ENCODE measurements around the gene ZNF598. TPM values are rescaled to one million over a fixed set of nuclear protein-coding genes. Genes with fewer than 3 reads are reported as not detected.

The ZNF598 gene
- total RNA-seq, 3 donors from 2014 or later (not counting 1 experiment from before 2014, with no cell fraction given) = 56.1 to 71.6 (median 58.2) TPM

DNA sequence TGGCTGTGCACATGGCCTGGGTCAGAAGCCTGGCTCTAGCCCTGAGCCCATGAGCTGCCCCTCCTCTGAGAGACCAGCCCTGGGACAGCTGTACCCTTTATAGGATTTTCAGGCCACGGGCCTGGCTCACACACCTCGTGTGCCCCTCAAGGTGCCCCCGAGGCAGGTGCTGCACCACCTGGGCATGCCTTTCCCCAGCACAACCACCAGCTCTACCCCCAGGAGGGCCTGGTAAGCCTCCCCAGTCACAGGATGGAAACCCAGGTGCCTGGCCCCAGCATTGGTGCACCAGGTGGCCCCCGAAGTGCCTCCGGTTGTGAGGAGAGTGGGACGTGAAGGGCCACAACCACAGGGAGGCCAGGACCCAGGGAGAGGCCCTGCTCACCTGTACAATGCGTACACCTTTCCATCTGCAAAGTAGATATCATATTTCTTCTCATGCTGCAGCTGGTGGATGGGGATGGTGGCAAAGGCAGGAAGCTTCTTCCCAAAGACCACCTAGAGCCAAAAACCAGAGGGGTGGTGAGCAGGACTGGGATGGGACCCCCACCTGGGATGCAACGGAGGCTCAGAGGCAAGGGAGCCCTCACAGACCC, 6.3 kb downstream of the ZNF598 start:
- Histone ChIP-seq H3K27me3 (ENCODE audit: control insufficient read depth, insufficient read depth, low read length) (no peaks in the 10 kb centered on the region), H3K36me3 (ENCODE audit: control insufficient read depth, insufficient read depth, low read length) (peaks cover 39% of the 10 kb centered on the region), H3K4me3 (ENCODE audit: low read length) (no peak overlapping the region), H3K9me3 (ENCODE audit: control insufficient read depth, insufficient read depth, low read length) (no peaks in the 10 kb centered on the region), H3K4me1 (ENCODE audit: control insufficient read depth, insufficient read depth, low read length) (peaks cover 45% of the 10 kb centered on the region), H3K27ac (ENCODE audit: low read length) (no peak overlapping the region)
- intact Hi-C loops (cut with micrococcal nuclease) = loop anchor here (10.0 kb wide), 2 partner anchors 481 to 661 kb away; no protein-coding TSS in a partner anchor
- H3K4me1 Mint-ChIP-seq = peaks cover 16 to 41% of the 10 kb centered on the region in 2 donors
- H3K27me3 Mint-ChIP-seq (ENCODE audit: low read depth in 2 of 2) = no peaks in the 10 kb centered on the region
- no peaks in the 10 kb centered on the region for H3K36me3 Mint-ChIP-seq
- TF ChIP-seq, protein P1, sequence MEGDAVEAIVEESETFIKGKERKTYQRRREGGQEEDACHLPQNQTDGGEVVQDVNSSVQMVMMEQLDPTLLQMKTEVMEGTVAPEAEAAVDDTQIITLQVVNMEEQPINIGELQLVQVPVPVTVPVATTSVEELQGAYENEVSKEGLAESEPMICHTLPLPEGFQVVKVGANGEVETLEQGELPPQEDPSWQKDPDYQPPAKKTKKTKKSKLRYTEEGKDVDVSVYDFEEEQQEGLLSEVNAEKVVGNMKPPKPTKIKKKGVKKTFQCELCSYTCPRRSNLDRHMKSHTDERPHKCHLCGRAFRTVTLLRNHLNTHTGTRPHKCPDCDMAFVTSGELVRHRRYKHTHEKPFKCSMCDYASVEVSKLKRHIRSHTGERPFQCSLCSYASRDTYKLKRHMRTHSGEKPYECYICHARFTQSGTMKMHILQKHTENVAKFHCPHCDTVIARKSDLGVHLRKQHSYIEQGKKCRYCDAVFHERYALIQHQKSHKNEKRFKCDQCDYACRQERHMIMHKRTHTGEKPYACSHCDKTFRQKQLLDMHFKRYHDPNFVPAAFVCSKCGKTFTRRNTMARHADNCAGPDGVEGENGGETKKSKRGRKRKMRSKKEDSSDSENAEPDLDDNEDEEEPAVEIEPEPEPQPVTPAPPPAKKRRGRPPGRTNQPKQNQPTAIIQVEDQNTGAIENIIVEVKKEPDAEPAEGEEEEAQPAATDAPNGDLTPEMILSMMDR (IDR thresholded peaks at IDR 0.05) = no peak
- no peak overlapping the region for H3K4me3 Mint-ChIP-seq
- no peak overlapping the region for H3K27ac Mint-ChIP-seq
- ATAC-seq (no peak), DNase-seq (no peak)
- WGBS (ENCODE audit: insufficient coverage) = 82% methylated on average over 7 of the region's 8 CpGs
- no peaks in the 10 kb centered on the region for H3K9me3 Mint-ChIP-seq

DNA sequence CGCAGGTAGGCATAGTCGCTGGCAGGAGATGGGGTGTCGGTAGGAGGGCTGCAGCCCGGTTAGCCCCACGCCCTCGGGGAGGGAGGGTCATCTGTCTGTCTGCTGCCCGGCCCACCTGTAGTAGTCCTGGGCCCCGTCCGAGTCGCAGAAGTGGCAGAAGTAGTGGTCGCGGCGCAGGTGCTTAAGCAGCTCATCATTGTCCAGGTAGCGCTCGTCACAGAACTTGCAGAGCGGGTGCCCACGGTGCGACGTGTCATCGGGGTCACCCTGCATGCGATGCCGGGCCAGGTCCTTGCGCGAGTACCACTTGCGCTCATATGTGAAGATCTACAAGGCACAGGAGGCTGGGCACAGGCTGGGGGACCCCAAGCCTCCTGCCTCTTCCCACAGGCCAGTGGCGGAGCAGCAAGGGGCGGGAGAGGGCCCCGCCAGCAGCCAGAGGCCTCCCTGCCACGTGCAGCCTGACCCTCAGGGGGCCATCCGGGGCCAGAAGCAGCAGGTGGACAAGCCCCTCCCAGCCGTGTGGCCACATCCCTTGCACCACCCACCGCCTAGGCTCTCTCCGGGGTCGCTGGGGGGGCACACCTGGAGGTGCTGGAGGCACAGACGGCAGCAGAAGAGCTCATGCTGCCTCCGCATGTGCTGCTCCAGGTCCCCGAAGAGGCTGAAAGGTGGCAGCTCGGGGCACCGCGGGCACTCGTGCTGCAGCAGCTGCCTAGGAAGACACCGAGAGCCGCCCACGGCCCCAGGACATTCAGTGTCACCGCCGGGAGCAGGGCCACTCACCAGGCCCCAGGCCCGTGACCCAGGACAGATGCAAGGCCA, 7.0 kb downstream of the ZNF598 start:
- TF ChIP-seq, protein P1 (IDR thresholded peaks at IDR 0.05) = no peak
- Histone ChIP-seq H3K9me3 (ENCODE audit: control insufficient read depth, insufficient read depth, low read length) (no peaks in the 10 kb centered on the region), H3K27ac (ENCODE audit: low read length) (no peak overlapping the region), H3K36me3 (ENCODE audit: control insufficient read depth, insufficient read depth, low read length) (peaks cover 43% of the 10 kb centered on the region), H3K4me1 (ENCODE audit: control insufficient read depth, insufficient read depth, low read length) (peaks cover 38% of the 10 kb centered on the region), H3K4me3 (ENCODE audit: low read length) (no peak overlapping the region), H3K27me3 (ENCODE audit: control insufficient read depth, insufficient read depth, low read length) (no peaks in the 10 kb centered on the region)
- no peak for ATAC-seq
- WGBS (ENCODE audit: insufficient coverage) = 97% methylated on average over 47 of the region's 47 CpGs
- DNase-seq = no peak
- intact Hi-C loops (cut with micrococcal nuclease) = loop anchor here (10.0 kb wide), 2 partner anchors 482 to 662 kb away; no protein-coding TSS in a partner anchor
- no peak overlapping the region for H3K27ac Mint-ChIP-seq
- H3K4me1 Mint-ChIP-seq = peaks cover 9 to 34% of the 10 kb centered on the region in 2 donors
- no peaks in the 10 kb centered on the region for H3K9me3 Mint-ChIP-seq
- H3K27me3 Mint-ChIP-seq (ENCODE audit: low read depth in 2 of 2) = no peaks in the 10 kb centered on the region
- H3K4me3 Mint-ChIP-seq = no peak overlapping the region
- no peaks in the 10 kb centered on the region for H3K36me3 Mint-ChIP-seq

DNA sequence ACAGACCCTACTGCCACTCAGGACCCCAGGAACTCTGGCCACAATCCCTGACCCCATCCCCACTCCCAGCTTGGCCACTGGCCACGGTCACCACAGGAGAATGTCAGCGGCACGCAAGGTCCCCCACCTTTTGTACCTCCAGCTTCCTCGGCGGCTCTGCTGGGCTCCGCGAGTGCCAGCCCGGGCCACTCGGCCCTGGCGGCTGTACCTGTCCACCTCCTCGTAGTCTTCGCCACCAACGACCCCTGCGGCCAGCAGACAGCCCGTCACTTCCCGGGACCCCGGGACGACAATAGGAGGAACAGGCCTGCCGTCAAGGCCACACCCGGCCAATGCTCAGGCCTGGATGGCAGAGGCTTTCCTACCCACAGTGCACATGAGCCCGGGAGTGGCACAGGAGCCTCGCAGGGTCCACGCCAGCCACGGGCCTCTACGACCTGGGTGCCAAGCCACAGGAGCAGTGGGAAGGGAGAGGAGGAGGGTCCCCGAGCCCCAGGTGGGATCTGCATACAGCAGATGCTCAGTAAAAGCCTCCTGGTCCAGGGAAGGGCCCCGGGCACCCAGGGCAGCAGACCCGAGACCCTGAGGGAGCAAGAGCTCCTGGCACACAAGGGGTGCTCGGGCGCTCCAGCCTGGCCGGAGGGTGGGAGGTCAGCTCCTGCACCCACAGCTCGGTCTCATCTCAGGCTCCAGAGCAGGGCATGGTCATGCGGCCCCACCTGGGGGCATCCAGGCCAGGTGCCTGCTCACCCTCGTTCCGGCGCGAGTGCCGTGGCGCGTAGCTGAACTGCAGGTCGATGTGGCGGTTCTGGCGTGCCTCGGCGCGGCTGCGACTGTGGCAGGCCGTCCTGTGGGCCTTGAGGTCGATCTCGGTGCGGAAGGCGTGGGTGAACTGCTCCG, 7.9 kb downstream of the ZNF598 start:
- DNase-seq (no peak), ATAC-seq (no peak)
- H3K27ac Mint-ChIP-seq = no peak overlapping the region
- Histone ChIP-seq H3K4me3 (ENCODE audit: low read length) (no peak overlapping the region), H3K27me3 (ENCODE audit: control insufficient read depth, insufficient read depth, low read length) (no peaks in the 10 kb centered on the region), H3K36me3 (ENCODE audit: control insufficient read depth, insufficient read depth, low read length) (peaks cover 48% of the 10 kb centered on the region), H3K27ac (ENCODE audit: low read length) (no peak overlapping the region), H3K4me1 (ENCODE audit: control insufficient read depth, insufficient read depth, low read length) (peaks cover 29% of the 10 kb centered on the region), H3K9me3 (ENCODE audit: control insufficient read depth, insufficient read depth, low read length) (no peaks in the 10 kb centered on the region)
- no peaks in the 10 kb centered on the region for H3K9me3 Mint-ChIP-seq
- H3K4me3 Mint-ChIP-seq = no peak overlapping the region
- H3K4me1 Mint-ChIP-seq = peaks cover 4 to 25% of the 10 kb centered on the region in 2 donors
- TF ChIP-seq, protein P1 (IDR thresholded peaks at IDR 0.05) = no peak
- intact Hi-C loops (cut with micrococcal nuclease) = loop anchor here (10.0 kb wide), 2 partner anchors 483 to 663 kb away; no protein-coding TSS in a partner anchor
- WGBS (ENCODE audit: insufficient coverage) = 98% methylated on average over 53 of the region's 53 CpGs
- H3K27me3 Mint-ChIP-seq (ENCODE audit: low read depth in 2 of 2) = no peaks in the 10 kb centered on the region
- H3K36me3 Mint-ChIP-seq = no peaks in the 10 kb centered on the region

Measured in natural killer cell (primary cell).